ENCODE data around the gene VASP. TPM values are rescaled to one million over a fixed set of nuclear protein-coding genes. Genes with fewer than 3 reads are reported as not detected.

The VASP gene
- total RNA-seq, 1 donor from 2014 or later: 32.6 TPM

- Mint-ChIP-seq H3K4me1 (peaks cover 8% of the 10 kb centered on the region), H3K27ac (no peak overlapping the region), H3K9me3 (no peaks in the 10 kb centered on the region), H3K27me3 (ENCODE audit: insufficient read depth, low read depth) (peaks cover 2% of the 10 kb centered on the region), H3K36me3 (peaks cover 8% of the 10 kb centered on the region), H3K4me3 (no peak overlapping the region)
- Histone ChIP-seq H4K20me1 (ENCODE audit: low read depth) (peaks cover 12% of the 10 kb centered on the region), H3K36me3 (no peaks in the 10 kb centered on the region), H3K27me3 (peaks cover 7% of the 10 kb centered on the region), H3K9me3 (ENCODE audit: low read depth) (no peaks in the 10 kb centered on the region), H3K4me2 (peak overlapping the region; percentile 76), H3K9ac (no peak overlapping the region), H3F3A (ENCODE audit: low read depth) (peaks cover 25% of the 10 kb centered on the region), H3K4me3 (peak overlapping the region; percentile 44), H3K27ac (no peak overlapping the region), H3K4me1 (peaks cover 11% of the 10 kb centered on the region), H2AFZ (replicated peaks) (no peak overlapping the region), H3K79me2 (ENCODE audit: low read depth) (no peaks in the 10 kb centered on the region)
- peak; percentile 53 for TF ChIP-seq CTCF (IDR thresholded peaks at IDR 0.05)
- no peak for TF ChIP-seq EZH2 (IDR thresholded peaks at IDR 0.05)
- peak; percentile 85 for DNase-seq (ENCODE audit: low spot score)
Observed at GRCh38 chr19:45553464-45553863, 46.2 kb downstream of the VASP start.

- Histone ChIP-seq H2AFZ (replicated peaks) (no peak overlapping the region), H4K20me1 (ENCODE audit: low read depth) (peaks cover 12% of the 10 kb centered on the region), H3K9me3 (ENCODE audit: low read depth) (no peaks in the 10 kb centered on the region), H3K4me2 (no peak overlapping the region), H3K79me2 (ENCODE audit: low read depth) (no peaks in the 10 kb centered on the region), H3K4me1 (peaks cover 11% of the 10 kb centered on the region), H3K4me3 (no peak overlapping the region), H3K27ac (no peak overlapping the region), H3K36me3 (no peaks in the 10 kb centered on the region), H3K9ac (no peak overlapping the region), H3F3A (ENCODE audit: low read depth) (peaks cover 30% of the 10 kb centered on the region), H3K27me3 (peaks cover 7% of the 10 kb centered on the region)
- no peak overlapping the region for H3K4me3 Mint-ChIP-seq
- H3K27me3 Mint-ChIP-seq (ENCODE audit: insufficient read depth, low read depth): peaks cover 2% of the 10 kb centered on the region
- DNase-seq (ENCODE audit: low spot score): no peak
- TF ChIP-seq EZH2 (IDR thresholded peaks at IDR 0.05) (no peak), CTCF (IDR thresholded peaks at IDR 0.05) (no peak), EZH2phosphoT487 (IDR thresholded peaks at IDR 0.05) (no peak)
- no peaks in the 10 kb centered on the region for H3K9me3 Mint-ChIP-seq
- H3K4me1 Mint-ChIP-seq: peaks cover 9% of the 10 kb centered on the region
- H3K27ac Mint-ChIP-seq: peak overlapping the region; percentile 69
- peaks cover 8% of the 10 kb centered on the region for H3K36me3 Mint-ChIP-seq
Observed at GRCh38 chr19:45554481-45554880, 47.2 kb downstream of the VASP start.

GRCh38 chr19:45556835-45557234 is 49.6 kb downstream of the VASP start:
- Mint-ChIP-seq H3K9me3 (no peaks in the 10 kb centered on the region), H3K27ac (peak overlapping the region; percentile 30), H3K4me1 (peaks cover 5% of the 10 kb centered on the region), H3K27me3 (ENCODE audit: insufficient read depth, low read depth) (peaks cover under 1% of the 10 kb centered on the region), H3K36me3 (peaks cover 5% of the 10 kb centered on the region), H3K4me3 (no peak overlapping the region)
- Histone ChIP-seq H3K27ac (no peak overlapping the region), H2AFZ (replicated peaks) (no peak overlapping the region), H3K79me2 (ENCODE audit: low read depth) (no peaks in the 10 kb centered on the region), H3K4me1 (peaks cover 3% of the 10 kb centered on the region), H3K9me3 (ENCODE audit: low read depth) (no peaks in the 10 kb centered on the region), H3K9ac (no peak overlapping the region), H3K4me3 (no peak overlapping the region), H4K20me1 (ENCODE audit: low read depth) (peaks cover 12% of the 10 kb centered on the region), H3K36me3 (no peaks in the 10 kb centered on the region), H3K27me3 (peaks cover 7% of the 10 kb centered on the region), H3K4me2 (no peak overlapping the region), H3F3A (ENCODE audit: low read depth) (peaks cover 24% of the 10 kb centered on the region)
- no peak for DNase-seq (ENCODE audit: low spot score)
- TF ChIP-seq EZH2 (IDR thresholded peaks at IDR 0.05) (no peak), EZH2phosphoT487 (IDR thresholded peaks at IDR 0.05) (no peak), CTCF (IDR thresholded peaks at IDR 0.05) (no peak)

Measured in neural progenitor cell (in vitro differentiated cells).